Spleen (tissue), 7 donors: Measurements from ENCODE around the gene FAM9C.

Experiments
- CTCF ChIP-seq, 11 experiments: fragments of 200-600 bp in 7 of 11; fragments of 450-650 bp in 4 of 11; sonication (generic) in 4 of 11; IDR thresholded peaks in 8 of 11; conservative IDR thresholded peaks in 3 of 11; 1 replicate in 7 of 11; 2 replicates in 4 of 11; pipeline versions ENCODE4 v1.4.0 to v1.8.0; 2016 to 2021; ENCODE audit warnings: antibody characterized with exemption in 11 of 11, inconsistent platforms in 4 of 11, mild to moderate bottlenecking in 1 of 11
- POLR2A ChIP-seq, 3 donors: fragments of 450-650 bp; IDR thresholded peaks; one replicate each; pipeline ENCODE4 v1.5.1; 2017; ENCODE audit warnings: antibody characterized with exemption in 3 of 3, mild to moderate bottlenecking in 1 of 3
- donor health status: DM: no; HTN: no; CAD: no; lungs with moderate emphysema.
- donor health status: DM: no; HTN: no; CAD: no.
- donor health status: DM: no; HTN: no; CAD: no.

GRCh38 chrX:13015536-13016236 is 28.7 kb downstream of the FAM9C start:
- TF ChIP-seq CTCF (IDR thresholded peaks at IDR 0.05 in 8 of 11, conservative IDR thresholded peaks at IDR 0.05 in 3 of 11) (no peak), POLR2A (IDR thresholded peaks at IDR 0.05) (no peak)
